ENCODE data around the gene CCSER1.

Gene CCSER1

GRCh38 chr4:90982813-90983212 lies 855.6 kb downstream of the CCSER1 start:
- no peak for DNase-seq

GRCh38 chr4:90990284-90990683 lies 863.1 kb downstream of the CCSER1 start:
- DNase-seq, result no peak

GRCh38 chr4:90992213-90992612 lies 865.0 kb downstream of the CCSER1 start:
- no peak for DNase-seq

- no peak for DNase-seq
Measured at GRCh38 chr4:90994851-90995574, 867.8 kb downstream of the CCSER1 start.

GRCh38 chr4:90995996-90996395 lies 868.8 kb downstream of the CCSER1 start:
- DNase-seq, result no peak

GRCh38 chr4:90996813-90997212 lies 869.6 kb downstream of the CCSER1 start:
- no peak for DNase-seq

GRCh38 chr4:91015861-91016260 lies 888.7 kb downstream of the CCSER1 start:
- DNase-seq, result no peak

GRCh38 chr4:91019513-91019912 lies 892.3 kb downstream of the CCSER1 start:
- no peak for DNase-seq

- DNase-seq, result no peak
Measured at GRCh38 chr4:91025241-91026148, 898.3 kb downstream of the CCSER1 start.

- no peak for DNase-seq
Measured at GRCh38 chr4:91028228-91028627, 901.0 kb downstream of the CCSER1 start.

GRCh38 chr4:91031761-91032160 lies 904.6 kb downstream of the CCSER1 start:
- no peak for DNase-seq

- no peak for DNase-seq
Measured at GRCh38 chr4:91032725-91033445, 905.7 kb downstream of the CCSER1 start.

GRCh38 chr4:91035276-91035675 lies 908.1 kb downstream of the CCSER1 start:
- DNase-seq, result no peak

GRCh38 chr4:91037951-91038350 lies 910.8 kb downstream of the CCSER1 start:
- no peak for DNase-seq

GRCh38 chr4:91057871-91058270 lies 930.7 kb downstream of the CCSER1 start:
- no peak for DNase-seq

- DNase-seq, result no peak
Measured at GRCh38 chr4:91058345-91058744, 931.2 kb downstream of the CCSER1 start.

GRCh38 chr4:91064157-91064853 lies 937.1 kb downstream of the CCSER1 start:
- DNase-seq, result no peak

GRCh38 chr4:91065117-91065516 lies 937.9 kb downstream of the CCSER1 start:
- no peak for DNase-seq

GRCh38 chr4:91070736-91071135 lies 943.5 kb downstream of the CCSER1 start:
- DNase-seq, result no peak

GRCh38 chr4:91076147-91076546 lies 949.0 kb downstream of the CCSER1 start:
- DNase-seq, result no peak

- DNase-seq, result no peak
Measured at GRCh38 chr4:91085961-91086360, 958.8 kb downstream of the CCSER1 start.

- DNase-seq, result no peak
Measured at GRCh38 chr4:91087743-91088142, 960.5 kb downstream of the CCSER1 start.

- DNase-seq, result no peak
Measured at GRCh38 chr4:91089178-91089577, 962.0 kb downstream of the CCSER1 start.
